Measurements from ENCODE around the gene IL3.

- TF ChIP-seq CTCF (IDR thresholded peaks at IDR 0.05) = no peak
- TF ChIP-seq POLR2A (IDR thresholded peaks at IDR 0.05) = no peak
- TF ChIP-seq EP300 (IDR thresholded peaks at IDR 0.05) = no peak
Measured at GRCh38 chr5:132044207-132044606, 16.2 kb upstream of the IL3 start.
